NCI-H2029 treated with DMSO at 0.1 percent for 48 hours (cell line): Measurements from ENCODE around the gene ARF1.

Experiments
- DNase-seq: peaks from one replicate; lab custom pipeline; 2025; lab: John Stamatoyannopoulos, UW

The ARF1 gene

GRCh38 chr1:228147768-228148167, 65.3 kb downstream of the ARF1 start:
- no peak for DNase-seq

DNA sequence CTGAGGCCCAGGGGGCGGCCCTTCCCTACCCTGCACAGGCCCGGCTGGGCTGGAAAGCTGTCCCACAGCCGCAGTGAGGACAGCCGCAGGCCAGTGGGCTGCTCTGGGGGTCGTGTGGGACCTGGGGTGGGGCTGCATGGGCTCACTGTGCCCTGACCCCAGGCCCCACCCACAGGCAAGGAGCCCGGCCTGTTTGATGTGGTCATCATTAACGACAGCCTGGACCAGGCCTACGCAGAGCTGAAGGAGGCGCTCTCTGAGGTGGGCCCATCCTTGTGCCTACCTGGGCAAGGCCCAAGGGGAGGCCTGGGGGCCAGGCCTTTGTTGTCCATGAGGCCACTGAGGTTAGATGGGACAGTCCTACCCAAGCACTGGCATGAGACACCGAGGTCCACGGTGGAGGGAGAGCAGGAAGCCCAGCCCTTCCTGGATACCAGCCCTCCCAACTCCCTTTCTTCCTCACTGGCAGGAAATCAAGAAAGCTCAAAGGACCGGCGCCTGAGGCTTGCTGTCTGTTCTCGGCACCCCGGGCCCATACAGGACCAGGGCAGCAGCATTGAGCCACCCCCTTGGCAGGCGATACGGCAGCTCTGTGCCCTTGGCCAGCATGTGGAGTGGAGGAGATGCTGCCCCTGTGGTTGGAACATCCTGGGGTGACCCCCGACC, 65.8 kb downstream of the ARF1 start:
- no peak for DNase-seq
